GM23248 (cell line): ENCODE results near the gene ZFP62. TPM values are rescaled to one million over a fixed set of nuclear protein-coding genes. Genes with fewer than 3 reads are reported as not detected.

Experiments
- DNase-seq: peaks from one replicate; pipeline ENCODE4 v3.0.0-alpha.2; 2015
- H2AFZ ChIP-seq: fragments of 200-600 bp; sonication (generic); 2 replicates; pipeline ENCODE4 v1.6.1; 2016; ENCODE audit warnings: antibody characterized with exemption
- H3F3A ChIP-seq: fragments of 200-600 bp; sonication (generic); 2 replicates; pipeline ENCODE4 v1.6.1; 2016; ENCODE audit warnings: mild to moderate bottlenecking, antibody characterized with exemption, mixed run types; ENCODE audit not compliant: insufficient read depth
- H3K27ac ChIP-seq: fragments of 200-600 bp; sonication (generic); 2 replicates; pipeline ENCODE4 v1.5.1; 2016; ENCODE audit warnings: mild to moderate bottlenecking
- H3K27me3 ChIP-seq: fragments of 200-600 bp; sonication (generic); replicated peaks from 2 replicates; pipeline ENCODE4 v1.6.1; 2016; ENCODE audit warnings: mild to moderate bottlenecking; ENCODE audit not compliant: insufficient read depth
- H3K36me3 ChIP-seq: fragments of 200-600 bp; sonication (generic); 2 replicates; pipeline ENCODE4 v1.6.1; 2016; ENCODE audit warnings: low read depth, mild to moderate bottlenecking
- H3K4me1 ChIP-seq: fragments of 200-600 bp; sonication (generic); 2 replicates; pipeline ENCODE4 v1.6.1; 2016; ENCODE audit warnings: mild to moderate bottlenecking; ENCODE audit not compliant: insufficient read depth
- H3K4me2 ChIP-seq: fragments of 200-600 bp; sonication (generic); one replicate; pipeline ENCODE4 v1.6.1; 2016; ENCODE audit warnings: mild to moderate bottlenecking; ENCODE audit not compliant: unreplicated experiment
- H3K4me3 ChIP-seq: fragments of 200-600 bp; sonication (generic); 2 replicates; pipeline ENCODE4 v1.5.1; 2016; ENCODE audit warnings: mild to moderate bottlenecking
- H3K79me2 ChIP-seq: fragments of 200-600 bp; sonication (generic); 2 replicates; pipeline ENCODE4 v1.6.1; 2016; ENCODE audit warnings: mild to moderate bottlenecking; ENCODE audit not compliant: insufficient read depth
- H3K9ac ChIP-seq: fragments of 200-600 bp; sonication (generic); 2 replicates; pipeline ENCODE4 v1.6.1; 2016; ENCODE audit warnings: mild to moderate bottlenecking
- H3K9me2 ChIP-seq: fragments of 200-600 bp; sonication (generic); 2 replicates; pipeline ENCODE4 v1.6.1; 2016; ENCODE audit warnings: mixed run types, mild to moderate bottlenecking, moderate library complexity; ENCODE audit not compliant: insufficient read depth
- H3K9me3 ChIP-seq: fragments of 200-600 bp; sonication (generic); one replicate; pipeline ENCODE4 v1.6.1; 2017; ENCODE audit warnings: low read depth
- H4K20me1 ChIP-seq: fragments of 200-600 bp; sonication (generic); 2 replicates; pipeline ENCODE4 v1.6.0; 2016; ENCODE audit not compliant: insufficient read depth
- EZH2 ChIP-seq: fragments of 200-600 bp; sonication (generic); IDR thresholded peaks from 2 replicates; pipeline ENCODE4 v1.6.1; 2018; ENCODE audit warnings: antibody characterized with exemption, mild to moderate bottlenecking; ENCODE audit not compliant: insufficient read depth, poor library complexity, severe bottlenecking
- EZH2phosphoT487 ChIP-seq: fragments of 200-600 bp; sonication (generic); IDR thresholded peaks from 2 replicates; pipeline ENCODE4 v1.6.1; 2018; ENCODE audit warnings: antibody characterized with exemption, moderate library complexity, mild to moderate bottlenecking, low read depth; ENCODE audit not compliant: insufficient read depth
- WGBS, 2 experiments: methylation state at CpG; one replicate each; pipeline ENCODE4 v1.1.6; 2015 to 2017; ENCODE audit warnings: low lambda C conversion rate in 2 of 2, low coverage in 1 of 2; ENCODE audit errors: missing lambda C conversion rate in 2 of 2; 5-methylcytosine and 5-hydroxymethylcytosine counted together
- in situ Hi-C: fragments of 300-500 bp; cut with MboI; formaldehyde crosslinking; loops from 2 replicates; pipeline ENCODE4 v1.15.0; 2020
- polyA plus RNA-seq: library from polyadenylated mRNA; unstranded; fragments of >200 nt; fragmentation: Nextera tagmentation; extraction: Ambion mirVana; gene quantifications from 2 replicates; pipeline ENCODE4 v1.2.1, GENCODE V29; 2016
- total RNA-seq: library from RNA; depleted of rRNA; stranded (reverse); fragments of >200 nt; shearing (Covaris generic); gene quantifications from 2 replicates; pipeline ENCODE4 v1.2.3, GENCODE V29; 2014

ZFP62 gene
- total and polyA plus RNA-seq, 2 experiments from 2014 or later = 13.0 to 13.6 TPM

DNA sequence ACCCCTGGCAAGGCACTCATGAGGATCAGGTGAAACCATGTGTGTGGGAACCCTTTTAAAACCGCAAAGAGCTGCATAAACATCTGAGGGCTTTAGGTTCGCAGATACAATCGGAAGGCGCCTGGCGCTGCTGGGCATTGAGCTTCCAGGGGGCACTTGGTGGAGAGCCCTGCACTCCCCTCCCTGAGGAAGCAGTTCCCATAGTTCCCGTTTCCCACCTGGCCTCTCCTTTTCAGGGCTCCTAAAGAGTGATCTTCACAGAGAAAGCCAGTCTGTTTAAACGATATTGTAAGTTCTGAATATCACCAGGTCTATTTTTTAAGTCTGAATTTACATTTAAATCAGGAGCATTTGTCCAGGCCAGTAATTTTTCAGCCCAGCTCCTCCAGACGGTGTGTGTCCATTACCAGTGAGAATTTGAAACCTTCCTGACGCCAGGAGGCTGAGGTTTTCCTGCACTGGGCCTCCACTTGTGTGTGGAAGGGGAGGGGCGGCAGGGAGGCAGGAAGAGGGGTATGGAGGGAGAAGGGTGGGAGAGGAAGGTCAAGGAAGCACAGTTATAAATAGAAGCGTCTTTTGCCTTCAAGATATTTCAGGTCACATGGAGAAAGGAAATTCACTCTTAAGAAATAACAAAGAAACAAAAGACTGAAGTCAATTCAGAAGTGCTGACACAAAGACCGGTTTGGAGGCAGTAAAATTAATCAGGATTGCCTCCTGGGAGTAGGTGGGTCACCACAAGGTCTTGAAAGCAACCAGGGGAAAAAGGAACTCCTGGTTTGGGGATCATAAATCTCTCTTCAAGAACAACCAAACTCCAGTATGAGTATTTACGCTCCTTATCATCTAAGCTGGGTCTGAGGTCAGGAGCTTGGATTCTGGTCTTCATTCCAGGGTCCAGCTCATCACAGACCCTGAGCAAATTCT is 44.2 kb downstream of the ZFP62 start:
- no peak overlapping the region for H3K9ac ChIP-seq
- no peak for TF ChIP-seq EZH2phosphoT487
- TF ChIP-seq EZH2 = no peak
- no peaks in the 10 kb centered on the region for H3K79me2 ChIP-seq
- no peaks in the 10 kb centered on the region for H3K4me1 ChIP-seq
- WGBS, 2 experiments = 69 to 73% methylated on average over 13 of the region's 13 CpGs
- peaks cover 4% of the 10 kb centered on the region; the same call in 1 of the 2 replicates for H3F3A ChIP-seq
- H3K36me3 ChIP-seq = no peaks in the 10 kb centered on the region
- H2AFZ ChIP-seq = peak overlapping the region; percentile 62
- H3K9me3 ChIP-seq = no peaks in the 10 kb centered on the region
- H4K20me1 ChIP-seq = no peaks in the 10 kb centered on the region
- no peak overlapping the region for H3K4me3 ChIP-seq
- H3K27me3 ChIP-seq = no peaks in the 10 kb centered on the region
- in situ Hi-C loops = no loop called here
- H3K4me2 ChIP-seq = no peak overlapping the region
- DNase-seq = no peak
- no peaks in the 10 kb centered on the region for H3K9me2 ChIP-seq
- no peak overlapping the region for H3K27ac ChIP-seq

DNA sequence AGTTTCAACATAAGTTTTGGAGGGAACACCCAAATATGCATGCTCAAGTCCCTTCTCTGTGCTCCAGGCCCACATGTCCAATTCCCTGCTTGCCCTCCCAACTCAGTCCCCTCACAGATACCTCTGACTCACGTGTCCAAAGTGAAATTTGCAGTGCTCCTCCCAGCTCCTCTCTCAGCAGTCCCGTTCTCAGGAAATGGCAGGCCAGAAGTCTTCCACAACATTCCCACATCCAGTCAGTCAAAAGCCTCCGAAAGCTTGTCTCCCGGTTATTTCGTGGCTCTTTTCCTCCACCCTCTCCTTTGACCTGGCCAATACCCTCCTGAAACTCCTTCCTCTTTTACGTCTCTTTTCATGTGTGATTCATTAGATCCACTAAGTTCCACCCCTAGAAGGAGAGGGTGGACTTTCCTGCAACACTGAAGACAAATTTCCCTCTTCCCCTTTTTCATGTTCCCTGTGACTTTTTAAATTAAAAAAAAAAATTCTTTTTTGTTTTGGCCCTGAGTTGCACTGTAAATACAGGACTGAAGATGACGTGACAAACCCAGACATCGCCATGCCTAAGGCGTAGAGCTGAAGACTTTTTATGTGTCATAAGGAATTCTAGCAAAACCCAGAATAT is 45.7 kb downstream of the ZFP62 start:
- Histone ChIP-seq H3K4me3 (no peak overlapping the region), H3F3A (peaks cover 4% of the 10 kb centered on the region; the same call in 1 of the 2 replicates), H3K27ac (no peak overlapping the region), H3K9ac (no peak overlapping the region), H3K27me3 (no peaks in the 10 kb centered on the region), H3K79me2 (peaks cover 8% of the 10 kb centered on the region; the same call in 1 of the 2 replicates), H2AFZ (peak overlapping the region; percentile 45), H3K4me2 (no peak overlapping the region), H3K9me3 (no peaks in the 10 kb centered on the region), H4K20me1 (no peaks in the 10 kb centered on the region), H3K36me3 (no peaks in the 10 kb centered on the region), H3K9me2 (no peaks in the 10 kb centered on the region), H3K4me1 (peaks cover 4% of the 10 kb centered on the region; the same call in 1 of the 2 replicates)
- WGBS, 2 experiments = 51 to 53% methylated on average over 9 of the region's 9 CpGs
- in situ Hi-C loops = no loop called here
- DNase-seq = no peak
- TF ChIP-seq EZH2 = no peak
- no peak for TF ChIP-seq EZH2phosphoT487

DNA sequence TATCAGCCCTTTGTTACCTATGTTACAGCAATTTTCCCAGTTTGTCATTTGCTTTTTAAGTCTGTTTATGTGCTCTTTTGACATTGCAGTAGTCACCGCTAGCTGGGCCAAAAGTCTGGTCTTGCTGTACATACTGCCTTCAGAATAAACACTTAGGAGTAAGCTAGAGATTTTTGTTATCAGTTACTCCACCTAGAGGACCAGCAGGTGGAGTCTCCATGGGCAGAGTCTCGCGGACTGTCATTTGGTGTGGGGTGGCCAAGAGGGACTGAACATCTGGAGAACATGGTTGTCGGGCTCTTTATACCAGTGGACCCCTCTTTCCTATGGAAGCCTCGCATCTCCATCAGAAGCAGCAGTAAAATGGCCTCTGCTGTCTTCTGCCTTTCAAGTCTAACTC is 47.7 kb downstream of the ZFP62 start:
- Histone ChIP-seq H3K4me3 (no peak overlapping the region), H3K4me1 (peaks cover 10% of the 10 kb centered on the region), H3K36me3 (no peaks in the 10 kb centered on the region), H3K27ac (no peak overlapping the region), H3K9ac (no peak overlapping the region), H2AFZ (no peak overlapping the region), H3K4me2 (no peak overlapping the region), H3K79me2 (peaks cover 19% of the 10 kb centered on the region), H3K9me3 (no peaks in the 10 kb centered on the region), H4K20me1 (no peaks in the 10 kb centered on the region), H3K27me3 (no peaks in the 10 kb centered on the region), H3F3A (peaks cover 4% of the 10 kb centered on the region; the same call in 1 of the 2 replicates), H3K9me2 (no peaks in the 10 kb centered on the region)
- in situ Hi-C loops = no loop called here
- DNase-seq = no peak
- 67 to 76% methylated on average over 5 of the region's 5 CpGs for WGBS, 2 experiments
- TF ChIP-seq EZH2 = no peak
- no peak for TF ChIP-seq EZH2phosphoT487

DNA sequence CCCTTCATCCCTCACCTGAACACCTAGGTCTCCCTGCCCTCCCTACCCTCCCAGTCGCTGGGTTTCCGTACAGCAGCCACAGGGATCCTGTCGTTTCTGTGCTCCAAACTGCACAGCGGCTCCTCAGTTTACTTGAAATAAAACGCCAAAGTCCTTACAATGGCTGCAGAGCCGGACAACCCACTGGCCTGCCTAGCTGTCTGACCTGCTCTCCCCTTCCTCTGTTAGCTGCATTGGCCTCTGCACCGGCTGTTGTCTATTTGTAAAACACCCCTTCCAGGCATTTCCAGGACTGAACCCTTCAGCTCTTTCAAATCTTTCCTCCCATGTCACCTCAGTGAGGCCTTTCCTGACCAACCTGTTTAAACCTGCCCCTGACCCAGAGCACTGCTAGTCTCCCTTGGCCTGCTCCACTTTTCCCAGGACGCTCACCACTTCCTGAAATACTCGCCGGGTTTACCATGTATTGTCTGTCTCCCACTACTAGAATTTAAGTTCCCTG is 49.4 kb downstream of the ZFP62 start:
- H3K4me2 ChIP-seq = peak overlapping the region; percentile 93
- no peaks in the 10 kb centered on the region for H3F3A ChIP-seq
- H3K79me2 ChIP-seq = peaks cover 36% of the 10 kb centered on the region
- H3K9me2 ChIP-seq = no peaks in the 10 kb centered on the region
- H3K9ac ChIP-seq = peak overlapping the region; percentile 90; the same call in 1 of the 2 replicates
- no peaks in the 10 kb centered on the region for H3K9me3 ChIP-seq
- WGBS, 2 experiments = 88 to 89% methylated on average over 10 of the region's 10 CpGs
- peak overlapping the region; percentile 87; the same call in 1 of the 2 replicates for H3K27ac ChIP-seq
- no peak overlapping the region for H3K4me3 ChIP-seq
- DNase-seq = no peak
- in situ Hi-C loops = no loop called here
- no peaks in the 10 kb centered on the region for H3K36me3 ChIP-seq
- no peak overlapping the region for H2AFZ ChIP-seq
- H3K4me1 ChIP-seq = peaks cover 25% of the 10 kb centered on the region
- no peaks in the 10 kb centered on the region for H4K20me1 ChIP-seq
- H3K27me3 ChIP-seq = no peaks in the 10 kb centered on the region
- TF ChIP-seq EZH2phosphoT487 = no peak
- TF ChIP-seq EZH2 = no peak
